Neural cell (in vitro differentiated cells): ENCODE measurements around the gene OR6X1. TPM values are rescaled to one million over a fixed set of nuclear protein-coding genes. Genes with fewer than 3 reads are reported as not detected.

ENCODE experiments used
- H2AFZ ChIP-seq: fragments of 200-600, 300-800 bp; sonication (generic), shearing (Covaris generic); 2 replicates; pipeline ENCODE4 v1.6.0; 2014; ENCODE audit warnings: low read depth, mild to moderate bottlenecking, antibody characterized with exemption, low read length, moderate library complexity
- H3F3A ChIP-seq: fragments of 200-600 bp; shearing (Covaris generic); 2 replicates; pipeline ENCODE4 v1.6.1; 2016; ENCODE audit warnings: mild to moderate bottlenecking, moderate library complexity, mixed read lengths, antibody characterized with exemption, low read length; ENCODE audit not compliant: insufficient read depth, poor library complexity, severe bottlenecking
- H3K27ac ChIP-seq: fragments of 200-600, 300-800 bp; sonication (generic), shearing (Covaris generic); 2 replicates; pipeline ENCODE4 v1.5.1; 2014; ENCODE audit warnings: mild to moderate bottlenecking, low read length, moderate library complexity
- H3K27me3 ChIP-seq: fragments of 300-800, 200-600 bp; sonication (generic), shearing (Covaris generic); 2 replicates; pipeline ENCODE4 v1.6.0; 2014; ENCODE audit warnings: mild to moderate bottlenecking, low read depth, low read length, moderate library complexity; ENCODE audit not compliant: insufficient read depth
- H3K36me3 ChIP-seq: fragments of 300-800, 200-600 bp; sonication (generic), shearing (Covaris generic); 2 replicates; pipeline ENCODE4 v1.5.1; 2014; ENCODE audit warnings: mild to moderate bottlenecking, antibody characterized with exemption, low read length, moderate library complexity; ENCODE audit not compliant: insufficient read depth
- H3K4me2 ChIP-seq: fragments of 300-800, 200-600 bp; sonication (generic), shearing (Covaris generic); 2 replicates; pipeline ENCODE4 v1.6.0; 2014; ENCODE audit warnings: mild to moderate bottlenecking, low read length
- H3K4me3 ChIP-seq: fragments of 300-800, 200-600 bp; sonication (generic), shearing (Covaris generic); 2 replicates; pipeline ENCODE4 v1.5.1; 2014; ENCODE audit warnings: mild to moderate bottlenecking, low read length, moderate library complexity
- H3K79me2 ChIP-seq: fragments of 200-600 bp; shearing (Covaris generic); replicated peaks from 2 replicates; pipeline ENCODE4 v1.6.0; 2014; ENCODE audit warnings: mild to moderate bottlenecking, low read length, moderate library complexity; ENCODE audit not compliant: insufficient read depth
- H3K9ac ChIP-seq: fragments of 300-800, 200-600 bp; sonication (generic), shearing (Covaris generic); 2 replicates; pipeline ENCODE4 v1.6.1; 2016; ENCODE audit warnings: mild to moderate bottlenecking, low read length, mixed read lengths
- H3K9me2 ChIP-seq: fragments of 200-600 bp; shearing (Covaris generic); 2 replicates; pipeline ENCODE4 v1.6.1; 2016; ENCODE audit warnings: mild to moderate bottlenecking, low read length, mixed read lengths; ENCODE audit not compliant: insufficient read depth
- H3K9me3 ChIP-seq: fragments of 200-600, 300-800 bp; sonication (generic), shearing (Covaris generic); 2 replicates; pipeline ENCODE4 v1.6.1; 2016; ENCODE audit warnings: mild to moderate bottlenecking, mixed run types, low read length, moderate library complexity, mixed read lengths
- H4K20me1 ChIP-seq: fragments of 200-600 bp; shearing (Covaris generic); 2 replicates; pipeline ENCODE4 v1.6.1; 2016; ENCODE audit warnings: mild to moderate bottlenecking, mixed run types; ENCODE audit not compliant: insufficient read depth
- CTCF ChIP-seq: fragments of 450-650 bp; IDR thresholded peaks from 2 replicates; pipeline ENCODE4 v1.5.1; 2014; ENCODE audit warnings: antibody characterized with exemption, mild to moderate bottlenecking, moderate library complexity; ENCODE audit not compliant: poor library complexity, severe bottlenecking
- EP300 ChIP-seq: fragments of 450-650 bp; conservative IDR thresholded peaks from 2 replicates; pipeline ENCODE4 v1.6.1; 2014; ENCODE audit warnings: antibody characterized with exemption, mild to moderate bottlenecking, moderate library complexity; ENCODE audit not compliant: poor library complexity, severe bottlenecking
- EZH2 ChIP-seq: fragments of 200-600, 300-800 bp; shearing (Covaris generic), sonication (generic); IDR thresholded peaks from 2 replicates; pipeline ENCODE4 v1.6.1; 2014; ENCODE audit warnings: antibody characterized with exemption, low read length, borderline replicate concordance, mild to moderate bottlenecking; ENCODE audit not compliant: insufficient read depth, poor library complexity, severe bottlenecking
- MXI1 ChIP-seq: fragments of 450-650 bp; conservative IDR thresholded peaks from 2 replicates; pipeline ENCODE4 v1.6.1; 2014; ENCODE audit warnings: antibody characterized with exemption, mild to moderate bottlenecking; ENCODE audit not compliant: poor library complexity, severe bottlenecking
- POLR2AphosphoS5 ChIP-seq: IDR thresholded peaks from 2 replicates; pipeline ENCODE4 v1.6.1; 2012
- RAD21 ChIP-seq: fragments of 450-650 bp; conservative IDR thresholded peaks from 2 replicates; pipeline ENCODE4 v1.6.1; 2014; ENCODE audit warnings: antibody characterized with exemption, mild to moderate bottlenecking, moderate library complexity
- REST ChIP-seq: IDR thresholded peaks from 2 replicates; pipeline ENCODE4 v1.6.1; 2012; ENCODE audit warnings: borderline replicate concordance
- SMC3 ChIP-seq: fragments of 450-650 bp; conservative IDR thresholded peaks from 2 replicates; pipeline ENCODE4 v1.6.1; 2014; ENCODE audit warnings: antibody characterized with exemption, mild to moderate bottlenecking, moderate library complexity; ENCODE audit not compliant: poor library complexity
- TAF1 ChIP-seq: IDR thresholded peaks from 2 replicates; pipeline ENCODE4 v1.6.1; 2012; ENCODE audit warnings: low read depth
- polyA plus RNA-seq: library from polyadenylated mRNA; depleted of rRNA; stranded (reverse); fragments of >200 nt; gene quantifications from 2 replicates; pipeline ENCODE4 v1.2.3, GENCODE V29; 2014

The OR6X1 gene
- polyA plus RNA-seq, 1 donor from 2014 or later: not detected

- H3F3A ChIP-seq: no peaks in the 10 kb centered on the region
- H2AFZ ChIP-seq: no peak overlapping the region
- H4K20me1 ChIP-seq: no peaks in the 10 kb centered on the region
- no peaks in the 10 kb centered on the region for H3K27me3 ChIP-seq
- no peaks in the 10 kb centered on the region for H3K9me3 ChIP-seq
- H3K27ac ChIP-seq: no peak overlapping the region
- no peak overlapping the region for H3K4me2 ChIP-seq
- no peaks in the 10 kb centered on the region for H3K79me2 ChIP-seq
- no peaks in the 10 kb centered on the region for H3K9me2 ChIP-seq
- TF ChIP-seq CTCF (no peak), TAF1 (no peak), RAD21 (no peak), EP300 (no peak), POLR2AphosphoS5 (no peak), EZH2 (no peak), SMC3 (no peak), REST (no peak), MXI1 (no peak)
- H3K36me3 ChIP-seq: no peaks in the 10 kb centered on the region
- no peak overlapping the region for H3K4me3 ChIP-seq
- H3K9ac ChIP-seq: no peak overlapping the region
Observed at GRCh38 chr11:123762422-123762821, 8.1 kb upstream of the OR6X1 start.

GRCh38 chr11:123760894-123761293 is 6.6 kb upstream of the OR6X1 start:
- Histone ChIP-seq H3F3A (no peaks in the 10 kb centered on the region), H3K27ac (no peak overlapping the region), H3K9me2 (no peaks in the 10 kb centered on the region), H3K4me3 (no peak overlapping the region), H2AFZ (no peak overlapping the region), H3K36me3 (no peaks in the 10 kb centered on the region), H3K27me3 (no peaks in the 10 kb centered on the region), H3K9me3 (no peaks in the 10 kb centered on the region), H3K4me2 (no peak overlapping the region), H4K20me1 (no peaks in the 10 kb centered on the region), H3K79me2 (no peaks in the 10 kb centered on the region), H3K9ac (no peak overlapping the region)
- TF ChIP-seq TAF1 (no peak), EZH2 (no peak), CTCF (no peak)
